Erythroblast (primary cell): Measurements from ENCODE around the gene CPNE6.

Experiments used
- DNase-seq, 2 experiments: peaks; one replicate each; lab custom pipeline; 2025; lab: John Stamatoyannopoulos, UW
- GATA1 ChIP-seq: IDR thresholded peaks from 2 replicates; pipeline ENCODE4 v1.6.1; 2011; ENCODE audit warnings: low read depth, mild to moderate bottlenecking, control low read depth, low read length, moderate library complexity
- POLR2A ChIP-seq: IDR thresholded peaks from 2 replicates; pipeline ENCODE4 v1.6.1; 2011; ENCODE audit warnings: mild to moderate bottlenecking, low read length

The CPNE6 gene

GRCh38 chr14:24060443-24060842 lies 10.9 kb upstream of the CPNE6 start:
- TF ChIP-seq POLR2A, result no peak
- no peak for TF ChIP-seq GATA1
- no peak for DNase-seq

- no peak for DNase-seq
- TF ChIP-seq POLR2A (no peak), GATA1 (no peak)
Measured at GRCh38 chr14:24060984-24061913, 10.1 kb upstream of the CPNE6 start.

GRCh38 chr14:24062216-24062980 lies 9.0 kb upstream of the CPNE6 start:
- TF ChIP-seq GATA1 (no peak), POLR2A (no peak)
- DNase-seq, result no peak

- DNase-seq, result no peak
Measured at GRCh38 chr14:24063263-24063836, 8.0 kb upstream of the CPNE6 start.

GRCh38 chr14:24064091-24064795 lies 7.1 kb upstream of the CPNE6 start:
- TF ChIP-seq GATA1 (no peak), POLR2A (no peak)
- no peak for DNase-seq

More at GRCh38 chr14:24063263-24063836, 8.0 kb upstream of the CPNE6 start:
- no peak for TF ChIP-seq GATA1
- TF ChIP-seq POLR2A, result no peak

- DNase-seq, result no peak
- no peak for TF ChIP-seq POLR2A
- no peak for TF ChIP-seq GATA1
Measured at GRCh38 chr14:24064856-24065255, 6.5 kb upstream of the CPNE6 start.

- TF ChIP-seq POLR2A, result no peak
- TF ChIP-seq GATA1, result no peak
- DNase-seq, result no peak
Measured at GRCh38 chr14:24065408-24065807, 6.0 kb upstream of the CPNE6 start.

GRCh38 chr14:24066496-24067132 lies 4.7 kb upstream of the CPNE6 start:
- no peak for DNase-seq
- TF ChIP-seq GATA1, result no peak
- no peak for TF ChIP-seq POLR2A

GRCh38 chr14:24067133-24068082 lies 4.0 kb upstream of the CPNE6 start:
- no peak for DNase-seq
- TF ChIP-seq POLR2A (no peak), GATA1 (no peak)

- DNase-seq, result no peak
- TF ChIP-seq GATA1 (no peak), POLR2A (no peak)
Measured at GRCh38 chr14:24068711-24069410, 2.5 kb upstream of the CPNE6 start.

- DNase-seq, result no peak
- TF ChIP-seq GATA1, result no peak
- TF ChIP-seq POLR2A, result no peak
Measured at GRCh38 chr14:24069411-24069735, 2.0 kb upstream of the CPNE6 start.
